ENCODE results near the gene LYPLA2. TPM values are rescaled to one million over a fixed set of nuclear protein-coding genes. Genes with fewer than 3 reads are reported as not detected.

The LYPLA2 gene
- total RNA-seq, 3 donors from 2014 or later = 31.8 to 52.8 (median 49.5) TPM

DNA sequence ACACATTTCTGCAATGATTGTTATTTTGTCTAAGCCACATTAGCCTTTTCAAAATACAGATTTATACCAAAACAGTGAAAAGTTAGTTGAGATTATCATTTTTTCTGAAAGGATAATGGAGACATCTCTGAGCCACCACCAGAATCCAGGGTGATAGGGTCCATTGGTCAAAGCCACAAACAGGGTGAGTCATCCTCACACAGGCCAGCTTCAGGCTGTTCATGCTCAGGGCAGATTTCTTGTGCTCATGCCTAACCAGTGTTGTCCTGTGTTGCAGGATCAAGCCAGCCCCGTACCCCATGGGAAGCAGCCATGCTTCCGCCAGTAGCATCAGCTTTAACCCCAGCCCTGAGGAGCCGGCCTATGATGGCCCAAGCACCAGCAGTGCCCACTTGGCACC lies 34.3 kb upstream of the LYPLA2 start:
- no peaks in the 10 kb centered on the region for H3K4me1 ChIP-seq
- H3K9me3 ChIP-seq = no peaks in the 10 kb centered on the region
- intact Hi-C loops (cut with DNase I; ENCODE audit: low total_unique reads) = no loop called here
- H3K27me3 ChIP-seq = no peaks in the 10 kb centered on the region
- TF ChIP-seq POLR2A (IDR thresholded peaks at IDR 0.05) = no peak
- TF ChIP-seq, protein P1, sequence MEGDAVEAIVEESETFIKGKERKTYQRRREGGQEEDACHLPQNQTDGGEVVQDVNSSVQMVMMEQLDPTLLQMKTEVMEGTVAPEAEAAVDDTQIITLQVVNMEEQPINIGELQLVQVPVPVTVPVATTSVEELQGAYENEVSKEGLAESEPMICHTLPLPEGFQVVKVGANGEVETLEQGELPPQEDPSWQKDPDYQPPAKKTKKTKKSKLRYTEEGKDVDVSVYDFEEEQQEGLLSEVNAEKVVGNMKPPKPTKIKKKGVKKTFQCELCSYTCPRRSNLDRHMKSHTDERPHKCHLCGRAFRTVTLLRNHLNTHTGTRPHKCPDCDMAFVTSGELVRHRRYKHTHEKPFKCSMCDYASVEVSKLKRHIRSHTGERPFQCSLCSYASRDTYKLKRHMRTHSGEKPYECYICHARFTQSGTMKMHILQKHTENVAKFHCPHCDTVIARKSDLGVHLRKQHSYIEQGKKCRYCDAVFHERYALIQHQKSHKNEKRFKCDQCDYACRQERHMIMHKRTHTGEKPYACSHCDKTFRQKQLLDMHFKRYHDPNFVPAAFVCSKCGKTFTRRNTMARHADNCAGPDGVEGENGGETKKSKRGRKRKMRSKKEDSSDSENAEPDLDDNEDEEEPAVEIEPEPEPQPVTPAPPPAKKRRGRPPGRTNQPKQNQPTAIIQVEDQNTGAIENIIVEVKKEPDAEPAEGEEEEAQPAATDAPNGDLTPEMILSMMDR (IDR thresholded peaks at IDR 0.05) = no peak
- no peak for TF ChIP-seq POLR2AphosphoS5 (IDR thresholded peaks at IDR 0.05)
- no peak overlapping the region for H3K27ac ChIP-seq
- no peak for DNase-seq (ENCODE audit: low spot score in 2 of 2)
- peaks cover 13% of the 10 kb centered on the region for H3K36me3 ChIP-seq
- no peak overlapping the region for H3K4me3 ChIP-seq

DNA sequence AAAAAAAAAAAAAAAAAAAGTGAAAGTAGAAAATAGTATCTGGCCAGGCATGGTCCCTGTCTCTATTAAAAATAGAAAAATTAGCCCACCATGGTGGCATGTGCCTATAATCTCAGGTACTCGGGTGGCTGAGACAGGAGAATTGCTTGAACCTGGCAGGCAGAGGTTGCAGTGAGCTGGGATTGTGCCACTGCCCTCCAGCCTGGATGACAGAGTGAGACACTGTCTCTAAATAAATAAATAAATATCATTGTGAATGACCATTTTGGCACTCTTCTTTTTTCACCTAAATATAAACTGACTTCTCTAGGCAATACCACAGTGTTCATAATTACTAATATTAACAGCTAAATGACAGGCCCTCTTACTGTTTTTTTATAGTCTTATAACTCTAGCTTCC lies 33.1 kb upstream of the LYPLA2 start:
- no peak for TF ChIP-seq POLR2AphosphoS5 (IDR thresholded peaks at IDR 0.05)
- TF ChIP-seq, protein P1 (IDR thresholded peaks at IDR 0.05) = no peak
- Histone ChIP-seq H3K36me3 (peaks cover 13% of the 10 kb centered on the region), H3K4me1 (no peaks in the 10 kb centered on the region), H3K9me3 (no peaks in the 10 kb centered on the region), H3K27ac (no peak overlapping the region), H3K27me3 (no peaks in the 10 kb centered on the region), H3K4me3 (no peak overlapping the region)
- intact Hi-C loops (cut with DNase I; ENCODE audit: low total_unique reads) = no loop called here
- DNase-seq (ENCODE audit: low spot score in 2 of 2) = no peak

DNA sequence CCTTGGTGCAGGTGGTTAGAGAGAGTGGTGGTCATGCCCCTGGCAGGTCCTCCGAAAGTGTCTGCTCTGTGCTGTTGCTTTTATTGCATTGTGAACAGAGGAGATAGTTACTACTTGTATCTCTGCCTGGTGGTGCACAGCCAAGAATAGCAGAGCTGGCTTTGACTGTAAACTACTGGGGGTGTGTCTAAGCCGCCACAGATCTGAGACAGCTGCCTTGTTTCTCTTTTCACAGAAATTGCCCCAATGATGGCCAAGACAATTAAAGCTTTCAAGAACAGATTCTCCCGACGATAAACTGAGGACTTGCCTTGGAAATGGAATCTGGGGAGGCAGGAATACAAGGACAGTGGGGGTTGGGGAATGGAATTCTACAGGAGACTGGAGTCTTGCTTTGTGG lies 31.7 kb upstream of the LYPLA2 start:
- DNase-seq (ENCODE audit: low spot score in 2 of 2) = no peak
- Histone ChIP-seq H3K4me1 (no peaks in the 10 kb centered on the region), H3K27ac (no peak overlapping the region), H3K27me3 (no peaks in the 10 kb centered on the region), H3K4me3 (no peak overlapping the region), H3K9me3 (no peaks in the 10 kb centered on the region), H3K36me3 (peaks cover 13% of the 10 kb centered on the region)
- intact Hi-C loops (cut with DNase I; ENCODE audit: low total_unique reads) = no loop called here
- TF ChIP-seq, protein P1 (IDR thresholded peaks at IDR 0.05) = no peak
- TF ChIP-seq POLR2AphosphoS5 (IDR thresholded peaks at IDR 0.05) (no peak), POLR2A (IDR thresholded peaks at IDR 0.05) (no peak)

DNA sequence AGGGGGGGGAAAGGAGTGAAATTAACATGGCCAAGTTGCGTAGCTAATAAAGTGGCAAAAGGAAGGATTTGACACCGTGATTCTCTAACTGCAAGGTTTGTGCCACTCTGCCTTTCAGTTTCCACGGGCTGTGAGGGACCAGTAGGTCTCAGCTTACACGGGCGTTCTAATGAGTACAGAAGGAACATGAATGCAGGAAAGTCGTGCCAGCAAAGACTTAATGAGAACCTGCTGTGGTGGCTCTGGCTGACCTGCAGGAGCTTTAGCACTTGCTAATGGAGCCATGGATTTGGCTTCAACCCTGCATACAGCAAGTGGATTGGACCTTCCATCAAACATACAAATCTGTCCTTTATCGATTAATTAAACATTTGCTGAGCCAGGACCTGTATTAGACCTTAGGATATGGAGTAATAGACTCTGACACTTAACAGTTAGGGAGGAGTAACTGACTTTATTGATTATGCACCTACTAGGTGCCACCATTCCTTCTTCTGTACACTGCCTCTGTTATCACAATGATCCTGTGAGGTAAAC lies 27.8 kb upstream of the LYPLA2 start:
- H3K4me3 ChIP-seq = no peak overlapping the region
- H3K27ac ChIP-seq = no peak overlapping the region
- no peaks in the 10 kb centered on the region for H3K9me3 ChIP-seq
- no peaks in the 10 kb centered on the region for H3K4me1 ChIP-seq
- TF ChIP-seq, protein P1 (IDR thresholded peaks at IDR 0.05) = no peak
- no peak for TF ChIP-seq POLR2AphosphoS5 (IDR thresholded peaks at IDR 0.05)
- no peak for TF ChIP-seq POLR2A (IDR thresholded peaks at IDR 0.05)
- H3K36me3 ChIP-seq = no peaks in the 10 kb centered on the region
- DNase-seq (ENCODE audit: low spot score in 2 of 2) = no peak
- intact Hi-C loops (cut with DNase I; ENCODE audit: low total_unique reads) = no loop called here
- no peaks in the 10 kb centered on the region for H3K27me3 ChIP-seq

DNA sequence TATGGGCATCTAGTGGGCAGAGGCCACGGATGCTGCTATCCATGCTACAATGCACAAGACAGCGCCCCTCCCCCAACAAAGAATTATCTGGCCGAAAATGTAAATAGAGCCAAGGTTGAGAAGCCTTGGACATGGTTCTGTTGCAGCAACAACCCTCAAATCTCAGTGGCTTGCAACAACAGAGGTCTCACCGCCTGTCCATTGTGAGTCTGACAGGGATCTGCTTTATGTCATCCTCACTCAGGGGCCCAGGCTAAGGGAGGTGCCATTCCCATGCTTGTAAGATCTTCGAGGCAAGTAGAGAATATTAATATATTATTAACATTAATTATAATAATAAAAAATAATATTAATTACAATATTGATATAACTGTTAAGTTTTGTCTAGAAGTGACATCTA lies 22.2 kb upstream of the LYPLA2 start:
- no peaks in the 10 kb centered on the region for H3K27me3 ChIP-seq
- no peaks in the 10 kb centered on the region for H3K9me3 ChIP-seq
- no peaks in the 10 kb centered on the region for H3K36me3 ChIP-seq
- intact Hi-C loops (cut with DNase I; ENCODE audit: low total_unique reads) = no loop called here
- no peaks in the 10 kb centered on the region for H3K4me1 ChIP-seq
- no peak overlapping the region for H3K27ac ChIP-seq
- no peak for DNase-seq (ENCODE audit: low spot score in 2 of 2)
- no peak overlapping the region for H3K4me3 ChIP-seq
- no peak for TF ChIP-seq POLR2AphosphoS5 (IDR thresholded peaks at IDR 0.05)
- TF ChIP-seq, protein P1 (IDR thresholded peaks at IDR 0.05) = no peak
- no peak for TF ChIP-seq POLR2A (IDR thresholded peaks at IDR 0.05)
